NCI-H187 (cell line): Measurements from ENCODE around the gene SUSD2.

Source experiments
- DNase-seq, 2 experiments: peaks; one replicate each; lab custom pipeline; 2025; lab: John Stamatoyannopoulos, UW

SUSD2 gene

DNA sequence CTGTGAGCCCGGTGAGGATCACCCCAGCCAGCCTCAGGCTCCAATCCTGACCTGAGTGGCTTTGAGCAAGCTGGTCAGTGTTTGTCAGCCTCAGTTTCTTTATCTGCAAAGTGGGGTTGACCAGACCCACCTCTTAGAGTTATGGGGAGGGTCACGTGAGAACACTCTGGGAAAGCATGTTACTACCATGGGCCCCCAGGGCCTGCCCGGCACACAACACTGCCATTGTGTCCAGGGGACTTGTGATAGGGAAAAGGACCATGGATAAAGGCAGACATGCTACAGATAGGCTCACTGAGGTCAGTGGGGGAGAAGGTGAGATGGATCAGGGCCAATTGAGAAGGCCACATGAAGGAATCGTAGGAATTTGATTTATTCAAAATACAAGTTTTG lies 32.1 kb upstream of the SUSD2 start:
- DNase-seq: no peak

DNA sequence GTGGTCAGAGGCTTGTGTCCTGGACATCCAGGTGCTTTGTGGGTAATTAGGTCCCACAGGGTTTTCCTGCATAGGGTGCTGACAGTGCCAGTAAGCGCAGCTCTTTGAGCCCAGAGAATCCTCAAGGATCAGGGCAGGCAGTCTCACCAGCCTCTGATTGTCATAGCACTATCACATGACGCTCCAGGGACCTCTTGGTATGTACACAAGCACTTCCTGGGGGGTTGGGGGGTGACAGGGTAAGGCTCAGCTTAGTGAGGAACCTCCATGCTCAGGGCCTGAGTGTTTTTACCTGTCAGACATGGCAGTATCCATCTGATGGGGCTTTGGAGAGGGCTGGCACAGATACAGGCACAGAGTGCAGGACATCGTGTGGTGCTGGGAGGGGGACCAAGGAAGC lies 27.9 kb upstream of the SUSD2 start:
- no peak for DNase-seq

DNA sequence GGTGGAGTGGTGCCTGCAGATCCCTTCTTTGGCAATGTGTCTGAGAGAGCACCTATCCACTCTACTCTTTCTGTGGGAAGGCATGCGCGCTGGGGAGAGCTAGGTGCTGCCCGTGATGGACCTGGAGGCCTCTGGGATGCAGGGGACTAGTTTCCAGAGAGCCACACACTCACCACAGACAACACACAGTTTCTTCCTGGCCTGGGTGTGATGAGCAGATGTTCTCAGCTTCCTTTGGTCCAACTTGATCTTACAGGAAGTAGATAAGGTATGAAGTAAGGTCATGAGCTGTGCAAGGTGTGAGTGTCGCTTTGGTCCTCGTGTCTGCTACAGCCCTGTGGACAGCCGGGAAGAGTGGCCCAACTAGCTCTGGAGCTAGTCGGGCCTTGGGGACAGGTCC lies 27.3 kb upstream of the SUSD2 start:
- no peak for DNase-seq

DNA sequence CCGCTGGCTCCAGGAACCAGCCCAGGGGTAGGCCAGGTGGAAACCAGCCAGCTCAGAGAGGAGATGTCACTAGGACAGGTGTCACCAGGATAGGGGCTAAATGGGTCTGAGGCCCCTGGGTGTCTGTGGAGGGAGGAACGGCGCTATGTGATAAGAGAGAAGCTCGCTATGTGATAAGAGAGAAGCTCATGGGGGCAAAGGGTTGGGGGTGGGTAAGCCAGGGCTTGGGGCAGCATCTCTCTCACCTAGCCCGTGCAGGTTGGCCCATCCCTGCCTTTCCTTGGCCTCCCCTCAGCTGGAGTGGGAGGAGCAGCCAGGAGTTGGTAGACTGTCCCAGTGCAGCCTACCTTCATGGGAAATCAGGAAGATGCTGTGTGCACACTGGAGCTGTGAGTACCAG lies 26.5 kb upstream of the SUSD2 start:
- no peak for DNase-seq

DNA sequence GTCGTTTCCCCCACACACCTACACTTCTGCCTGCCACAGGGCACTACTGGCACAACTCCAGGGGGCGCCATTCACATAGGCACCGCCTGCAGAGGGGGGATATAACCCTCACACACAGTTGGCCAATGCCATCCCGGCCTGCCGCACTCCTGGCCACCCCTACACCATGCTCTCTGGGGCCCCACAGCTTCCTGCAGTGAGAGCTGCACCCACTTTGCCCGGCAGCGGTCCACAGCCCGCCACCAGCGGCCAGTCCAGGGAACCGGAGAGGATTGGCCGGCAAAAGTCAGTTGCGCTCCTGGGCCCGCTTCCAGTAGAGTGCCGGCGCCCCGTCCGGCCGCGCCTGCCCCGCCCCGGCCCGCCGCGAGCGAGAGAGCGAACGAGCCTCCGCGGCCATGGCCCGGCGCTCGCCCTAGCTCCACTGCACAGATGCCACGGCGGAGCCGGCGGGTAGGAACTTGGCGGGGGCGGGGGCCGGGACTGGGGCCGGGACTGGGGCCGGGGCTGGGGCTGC lies 25.6 kb upstream of the SUSD2 start:
- DNase-seq: no peak

DNA sequence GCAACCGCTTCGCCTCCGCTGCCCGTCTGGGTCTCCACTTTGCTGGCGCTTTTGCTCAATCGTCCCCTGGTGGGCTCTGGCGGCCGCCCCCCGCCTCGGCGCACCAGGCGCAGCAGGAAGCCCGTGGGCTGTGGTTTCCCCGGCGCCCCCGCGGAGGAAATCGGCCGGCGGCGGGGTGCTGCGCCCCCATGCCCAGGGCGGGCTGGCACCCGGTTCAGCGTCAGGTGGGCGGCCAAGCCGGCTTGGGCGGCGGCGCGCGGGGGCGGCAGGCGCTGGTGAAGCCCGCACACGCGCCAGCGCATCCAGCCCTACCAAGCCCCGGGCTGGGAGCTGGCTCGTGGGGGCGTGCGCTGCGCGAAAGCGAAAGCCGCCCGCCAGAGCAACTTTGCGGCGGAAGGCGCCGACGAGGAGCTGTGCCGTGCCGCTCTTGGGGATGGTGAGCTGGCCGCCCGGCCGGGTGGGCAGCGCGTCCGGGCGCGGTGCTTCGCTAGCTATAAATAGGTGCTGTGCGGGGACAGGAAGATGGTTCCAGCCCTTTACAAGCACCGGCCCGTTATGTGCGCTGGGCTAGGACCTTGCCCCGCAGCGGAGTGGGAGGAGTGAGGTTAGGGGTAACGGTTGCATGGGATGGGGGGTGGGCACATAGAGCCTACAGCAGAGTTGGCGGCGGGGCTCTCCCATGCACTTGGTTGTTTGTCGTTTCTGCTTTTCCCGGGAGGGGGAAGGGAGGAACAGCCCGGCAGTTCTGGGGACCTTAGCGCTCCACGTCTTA lies 25.0 kb upstream of the SUSD2 start:
- no peak for DNase-seq

DNA sequence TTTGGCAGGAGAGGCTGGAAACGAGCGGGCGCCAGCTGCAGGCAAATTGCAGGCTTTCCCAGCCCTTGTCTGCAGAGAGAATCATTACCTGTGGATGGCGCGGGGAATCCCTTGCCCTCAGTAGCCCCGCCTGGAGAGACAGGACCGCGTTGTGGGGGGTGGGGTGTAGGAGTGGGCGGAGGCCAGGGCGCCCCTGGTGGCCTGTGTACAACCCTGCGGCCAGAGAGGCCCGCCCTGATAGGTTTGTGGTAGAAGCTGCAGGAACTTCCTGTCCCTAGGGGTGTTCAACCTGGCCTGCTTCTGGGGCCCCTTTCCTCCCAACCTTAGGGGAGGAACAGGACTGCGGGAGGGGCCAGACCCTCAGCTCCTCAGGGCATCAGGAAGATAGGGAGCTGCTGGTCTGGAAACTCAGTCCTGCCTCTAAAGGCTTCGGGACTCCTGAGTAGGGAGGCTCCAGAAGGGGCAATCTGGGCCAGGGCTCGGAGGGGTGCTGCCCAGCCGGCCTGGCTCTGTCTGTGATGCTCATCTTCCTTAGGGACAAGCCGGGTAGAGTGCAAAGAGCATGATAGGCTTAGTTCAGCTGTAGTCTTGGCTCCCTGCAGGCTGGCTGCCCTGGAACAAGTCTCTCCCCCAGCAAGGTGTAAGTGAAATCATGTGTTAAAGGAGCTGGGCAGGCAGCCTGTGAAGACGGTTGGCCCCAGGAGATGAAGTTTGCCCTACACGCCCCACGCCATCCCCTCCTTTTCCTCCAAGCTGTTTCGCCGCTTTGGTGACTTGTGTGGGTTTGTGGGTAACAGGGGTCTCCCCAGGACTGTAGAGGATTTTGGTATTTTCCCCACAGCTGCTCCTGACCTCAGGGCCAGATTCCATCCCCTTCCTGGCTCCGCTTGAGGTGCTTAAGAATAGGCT lies 24.1 kb upstream of the SUSD2 start:
- DNase-seq: no peak

DNA sequence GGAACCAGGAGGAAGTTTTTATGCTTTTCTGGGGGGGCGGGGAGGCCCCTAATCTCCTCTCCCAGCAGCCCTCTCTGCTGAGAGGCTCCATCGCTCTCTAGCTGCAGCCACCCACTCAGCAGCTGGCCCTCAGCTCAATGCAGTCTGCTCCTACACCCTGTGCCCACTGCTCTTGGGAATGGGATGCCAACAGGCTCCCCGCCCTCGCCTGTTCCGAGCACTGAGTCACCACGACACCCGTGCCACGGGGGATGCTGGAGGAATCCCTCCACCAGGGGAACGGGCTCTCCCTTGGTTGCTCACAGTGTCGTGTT lies 23.5 kb upstream of the SUSD2 start:
- no peak for DNase-seq

DNA sequence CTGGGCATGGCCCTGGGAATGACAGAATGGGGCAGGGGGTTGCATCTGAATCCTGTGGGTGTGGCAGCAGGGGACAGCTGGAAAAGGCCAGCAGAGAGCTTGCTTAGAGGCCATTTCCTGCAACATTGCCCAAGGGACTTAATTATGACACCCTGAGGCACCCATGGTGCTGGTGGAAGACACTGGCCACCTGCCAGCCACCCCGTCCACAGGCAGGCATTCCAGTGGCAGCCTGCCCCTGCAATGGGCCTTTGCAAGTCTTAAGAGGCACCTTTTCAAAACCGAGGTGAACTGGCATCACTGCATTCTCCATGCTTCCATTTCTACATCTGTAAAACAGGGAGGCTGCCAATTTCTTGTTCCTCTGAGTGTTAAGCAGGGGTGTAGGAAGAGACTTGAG lies 21.6 kb upstream of the SUSD2 start:
- no peak for DNase-seq

DNA sequence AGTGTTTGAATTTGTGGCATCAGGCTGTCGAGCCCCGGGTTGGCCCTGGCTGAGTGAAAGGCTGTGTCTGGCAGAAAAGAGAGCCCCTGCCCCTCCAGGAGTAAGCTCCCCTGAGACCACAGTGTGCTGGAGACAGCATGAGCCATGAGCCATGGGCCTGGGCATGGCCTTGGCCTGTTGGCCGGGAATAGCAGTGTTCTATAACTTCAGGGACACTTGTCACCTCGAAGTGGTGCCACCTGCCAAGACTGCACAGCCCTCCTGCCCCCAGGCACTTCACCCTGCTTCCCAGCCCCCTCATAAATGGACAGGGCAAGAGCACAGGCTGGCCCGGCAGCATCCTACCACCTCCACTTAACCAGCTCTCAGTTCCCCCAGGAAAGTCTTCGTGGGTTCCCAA lies 20.7 kb upstream of the SUSD2 start:
- DNase-seq: no peak

DNA sequence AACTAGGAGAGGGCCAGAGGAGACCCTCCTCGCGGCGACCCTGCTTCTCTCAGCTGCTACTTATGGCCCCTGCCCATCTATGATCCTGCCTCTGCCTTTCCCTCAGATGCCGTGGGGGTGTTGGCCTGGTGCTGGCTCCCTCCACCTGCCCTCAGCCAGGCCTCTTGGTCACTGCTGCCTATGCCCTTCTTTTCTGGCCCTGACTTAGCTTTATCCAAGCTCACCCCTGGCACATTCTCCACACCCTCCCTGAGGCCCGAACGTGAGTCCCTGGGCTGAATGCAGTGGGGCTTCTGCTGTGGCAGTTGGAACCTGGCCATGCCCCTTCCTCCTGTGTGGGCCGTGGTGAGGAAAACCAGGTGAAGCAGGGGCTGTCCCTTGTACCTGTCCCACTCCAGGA lies 19.8 kb upstream of the SUSD2 start:
- DNase-seq: no peak

DNA sequence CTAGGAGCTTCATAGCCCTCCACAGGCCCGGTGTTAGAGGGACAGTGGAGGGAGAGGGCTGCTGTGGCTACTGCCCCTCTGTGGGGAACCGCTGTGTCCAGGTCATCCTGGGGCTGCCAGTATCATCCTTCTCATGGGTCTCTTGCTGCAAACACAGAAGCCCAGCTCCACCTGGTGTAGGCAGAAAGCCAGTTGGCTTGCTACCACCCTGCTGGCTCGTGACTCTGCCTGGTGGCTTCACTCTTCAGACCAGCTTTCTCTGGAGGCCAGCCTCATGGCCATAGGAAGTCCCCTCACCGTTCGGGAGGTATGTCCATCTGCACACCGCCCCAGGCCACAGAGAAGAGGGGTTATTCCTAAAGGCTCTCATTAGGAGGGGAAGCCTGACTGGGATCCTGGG lies 19.4 kb upstream of the SUSD2 start:
- no peak for DNase-seq

DNA sequence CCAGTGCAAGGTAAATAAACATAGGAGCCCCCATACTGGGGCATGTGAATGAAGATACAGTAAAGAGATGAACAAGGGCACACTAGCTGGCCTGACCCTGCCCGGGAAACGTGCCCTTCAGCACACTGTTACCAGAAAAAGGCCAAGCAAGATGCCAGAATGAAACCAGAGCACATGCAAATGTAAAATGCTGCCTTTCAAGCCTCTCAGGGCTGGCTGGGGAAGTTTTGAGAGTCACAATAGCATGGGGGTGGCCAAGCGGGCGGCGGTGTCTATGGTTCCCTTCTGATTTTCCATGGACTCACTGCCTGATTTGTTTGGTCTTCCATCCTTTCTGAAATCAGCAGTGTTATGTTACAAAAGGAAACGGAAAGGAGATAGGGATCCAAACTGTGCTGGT lies 18.9 kb upstream of the SUSD2 start:
- no peak for DNase-seq

DNA sequence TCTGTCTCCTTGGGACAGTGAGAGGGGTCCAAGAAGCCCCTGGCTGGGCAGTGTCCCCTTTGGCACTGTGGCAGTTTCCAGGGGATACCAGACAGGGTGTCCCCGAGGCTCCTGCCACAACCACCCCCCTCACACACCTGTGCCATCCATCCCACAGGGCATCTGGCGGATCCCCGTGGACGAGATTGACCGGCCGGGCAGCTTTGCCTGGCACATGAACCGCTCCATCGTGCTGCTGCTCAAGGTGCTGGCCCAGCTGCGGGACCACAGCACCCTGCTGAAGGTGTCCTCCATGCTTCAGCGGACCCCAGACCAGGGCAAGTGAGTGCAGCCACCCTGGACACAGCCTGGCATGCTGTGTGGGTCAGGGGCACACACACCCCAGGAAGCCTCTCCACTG lies 17.0 kb upstream of the SUSD2 start:
- no peak for DNase-seq

DNA sequence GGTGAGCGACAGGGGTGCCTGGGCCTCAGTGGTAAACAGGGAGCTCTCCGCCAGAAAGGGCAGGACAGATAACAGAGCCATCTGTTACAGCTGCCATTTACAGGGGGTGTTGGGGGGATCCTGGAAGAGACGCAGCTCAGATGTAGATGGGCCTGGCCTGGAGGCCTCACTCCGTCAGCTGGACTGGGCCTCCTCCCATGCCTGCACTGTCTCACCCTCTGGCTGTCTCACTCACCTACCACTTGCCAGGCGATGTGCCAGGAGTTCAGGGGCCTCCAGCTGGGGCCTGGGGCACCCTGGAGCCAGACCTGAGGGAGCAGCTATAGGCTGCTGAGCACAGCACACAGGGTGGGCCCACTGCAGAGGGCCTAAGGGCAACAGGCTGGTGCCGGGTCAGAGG lies 16.3 kb upstream of the SUSD2 start:
- no peak for DNase-seq

DNA sequence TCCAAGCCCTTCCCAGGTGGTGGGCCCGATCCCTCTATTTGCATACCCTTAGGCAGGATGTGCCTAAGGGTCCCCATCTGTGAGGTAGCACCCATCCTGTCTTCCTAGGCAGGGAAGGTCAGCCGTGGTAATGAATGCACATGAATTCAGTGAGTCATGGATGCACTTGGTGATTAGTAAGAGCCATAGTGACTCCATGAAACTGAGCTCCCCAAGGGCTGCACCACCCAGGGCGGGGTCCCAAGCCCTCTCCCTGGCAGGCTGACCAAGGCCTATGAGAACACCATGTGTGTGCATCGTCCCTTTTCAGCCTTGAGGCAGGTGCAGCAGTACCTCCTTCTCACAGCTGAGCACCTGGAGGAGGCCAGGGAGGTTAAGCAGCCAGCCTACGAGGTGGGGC lies 15.6 kb upstream of the SUSD2 start:
- DNase-seq: no peak

DNA sequence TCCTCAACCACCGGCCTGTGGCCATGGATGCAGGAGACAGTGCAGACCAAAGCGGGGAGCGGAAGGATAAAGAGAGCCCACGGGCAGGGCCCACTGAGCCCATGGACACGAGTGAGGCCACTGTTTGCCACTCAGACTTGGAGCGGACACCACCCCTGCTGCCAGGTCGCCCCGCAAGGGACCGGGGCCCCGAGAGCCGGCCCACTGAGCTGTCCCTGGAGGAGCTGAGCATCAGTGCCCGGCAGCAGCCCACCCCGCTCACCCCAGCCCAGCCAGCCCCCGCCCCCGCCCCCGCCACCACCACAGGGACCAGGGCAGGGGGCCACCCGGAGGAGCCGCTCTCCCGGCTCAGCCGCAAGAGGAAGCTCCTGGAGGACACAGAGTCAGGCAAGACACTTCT lies 14.5 kb upstream of the SUSD2 start:
- no peak for DNase-seq

DNA sequence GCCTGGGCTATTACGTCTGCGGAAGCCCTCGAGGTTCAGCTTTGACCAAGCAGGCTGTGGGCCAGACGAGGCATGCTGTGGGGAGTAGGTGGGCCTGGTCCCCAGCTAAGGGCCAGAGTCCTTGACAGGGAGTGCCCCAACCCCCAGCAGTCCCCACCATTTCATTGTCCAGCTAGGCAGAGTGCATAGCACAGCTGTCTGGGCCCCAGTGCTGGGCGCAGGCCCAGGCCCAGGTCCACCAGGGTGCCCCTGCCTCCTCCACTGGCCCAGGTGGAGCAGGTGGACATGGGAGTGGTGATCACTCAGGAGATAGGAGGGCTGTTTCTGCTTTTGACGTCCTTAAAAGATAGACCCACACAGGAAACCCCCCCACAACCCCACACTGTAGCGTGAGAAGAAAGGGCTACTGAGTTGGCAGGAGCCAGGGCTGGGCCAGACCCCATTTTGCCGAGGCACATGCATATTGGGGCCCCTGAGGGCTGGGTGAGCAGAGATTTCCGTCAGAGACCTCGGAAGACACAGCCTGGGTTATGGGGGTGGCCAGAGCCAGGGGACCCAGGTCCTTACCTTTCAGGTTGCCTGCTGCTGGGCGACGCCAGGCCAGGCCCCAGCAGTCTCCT lies 11.7 kb upstream of the SUSD2 start:
- no peak for DNase-seq

DNA sequence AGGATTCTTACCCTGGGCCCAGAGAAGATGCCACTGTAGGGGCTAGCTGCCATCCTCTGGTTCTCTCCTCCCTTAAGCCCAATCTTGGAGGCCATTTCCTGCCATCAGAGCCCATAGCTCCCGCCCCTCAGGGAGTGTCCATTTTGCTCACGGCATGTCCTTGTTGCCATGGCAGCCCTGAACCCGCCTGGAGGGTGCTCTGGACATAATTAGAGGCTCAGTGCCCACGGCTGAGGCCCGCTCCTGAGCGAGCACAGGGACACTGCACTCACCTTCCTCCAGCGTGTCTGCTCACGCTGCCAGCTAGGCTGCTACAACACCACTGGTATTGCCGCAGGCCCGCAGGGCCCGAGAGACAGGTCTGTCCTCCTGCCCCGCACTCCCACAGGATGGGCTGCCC lies 11.1 kb upstream of the SUSD2 start:
- no peak for DNase-seq

DNA sequence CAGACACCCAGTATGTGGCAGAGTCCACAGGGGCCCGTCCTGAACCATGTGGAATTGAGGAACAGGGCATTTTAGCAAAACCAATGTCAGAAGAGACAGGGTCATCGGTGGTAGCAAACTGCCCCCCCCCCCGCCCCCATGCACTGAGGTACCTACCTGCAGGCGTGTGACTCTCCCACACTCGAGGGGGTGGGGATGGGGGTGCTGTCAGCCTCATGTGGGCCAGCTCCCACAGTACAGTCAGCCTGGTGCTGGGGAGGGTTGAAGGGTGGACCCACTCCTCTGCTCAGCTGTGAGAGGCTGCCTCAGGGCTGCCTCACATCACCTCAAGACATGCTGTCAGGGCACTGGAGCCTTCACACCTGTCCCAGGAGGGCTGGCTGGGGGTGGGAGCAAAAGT lies 10.7 kb upstream of the SUSD2 start:
- DNase-seq: no peak

DNA sequence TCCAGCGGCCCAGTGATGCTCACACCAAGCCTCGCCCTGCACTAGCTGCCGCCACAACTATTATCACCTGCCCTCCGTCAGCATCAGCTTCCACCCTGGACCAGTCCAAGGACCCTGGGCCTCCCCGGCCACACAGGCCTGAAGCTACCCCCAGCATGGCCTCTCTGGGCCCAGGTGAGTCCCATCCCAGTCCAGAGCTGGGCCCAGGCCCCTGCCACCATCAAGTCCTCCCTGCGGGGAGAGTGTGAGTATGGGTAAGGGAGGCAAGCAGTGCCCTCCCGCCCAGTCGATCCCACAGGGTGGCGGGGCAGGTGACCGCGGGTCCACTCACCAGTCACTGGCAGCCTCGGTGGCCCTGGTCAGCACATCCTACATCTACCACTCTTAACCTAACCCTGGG lies 9.5 kb upstream of the SUSD2 start:
- no peak for DNase-seq

DNA sequence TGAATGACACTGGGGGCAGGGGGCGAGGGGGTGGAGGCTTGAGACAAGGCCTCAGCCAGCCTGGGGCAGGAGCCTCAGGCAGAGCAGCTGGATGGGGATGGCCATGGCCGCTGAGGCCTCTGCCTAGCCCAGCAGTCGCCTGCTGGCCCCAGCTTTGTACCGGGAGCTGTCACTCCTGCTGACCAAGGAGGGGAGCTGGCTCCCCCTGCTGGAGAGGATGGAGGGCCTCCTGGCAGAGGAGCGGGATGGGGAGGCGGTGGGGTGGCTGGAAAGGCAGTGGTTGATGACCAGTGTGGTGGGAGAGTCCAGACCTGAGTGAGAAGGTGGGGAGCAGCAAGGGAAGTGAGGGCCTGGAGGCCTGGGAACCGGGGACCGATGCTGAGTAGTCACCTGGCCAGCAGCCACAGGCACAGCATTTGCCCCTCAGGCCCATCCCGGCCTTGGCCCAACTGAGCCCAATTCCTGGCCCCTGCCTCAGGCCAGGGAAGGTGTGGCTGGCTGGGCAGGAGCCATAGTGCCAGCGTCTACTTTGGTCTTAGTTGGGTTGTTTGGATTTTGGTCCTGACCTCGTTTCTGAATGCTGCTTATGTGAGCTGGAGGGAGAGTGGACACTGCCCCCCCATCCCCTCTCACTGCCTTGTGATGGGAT lies 6.0 kb upstream of the SUSD2 start:
- DNase-seq: no peak

DNA sequence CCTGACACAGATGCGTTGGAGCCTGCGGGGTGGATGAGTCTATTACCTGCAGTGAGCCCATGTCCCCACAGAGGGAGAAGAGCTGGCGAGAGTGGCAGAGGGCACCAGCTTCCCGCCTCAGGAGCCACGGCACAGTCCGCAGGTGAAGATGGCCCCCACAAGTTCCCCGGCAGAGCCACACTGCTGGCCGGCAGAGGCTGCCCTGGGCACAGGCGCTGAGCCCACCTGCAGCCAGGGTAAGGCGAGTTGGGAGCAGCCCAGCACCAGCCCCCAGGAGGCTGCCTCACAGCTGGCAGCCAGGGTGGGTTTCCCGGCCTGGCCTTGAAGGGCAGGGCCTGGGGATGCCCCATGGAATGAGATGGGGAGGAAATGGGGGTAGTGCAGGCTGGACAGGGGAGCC lies 5.2 kb upstream of the SUSD2 start:
- DNase-seq: no peak
